Liver (tissue), 3 donors: Measurements from ENCODE around the gene BAHD1.

Experiments
- CTCF ChIP-seq: fragments of 150-350 bp; IDR thresholded peaks from 2 replicates; pipeline ENCODE4 v1.5.1; 2017; ENCODE audit warnings: improper control_type of control experiment, low read depth, low read length; ENCODE audit not compliant: missing input control
- JUND ChIP-seq, 2 donors: IDR thresholded peaks; 2 replicates each; pipeline ENCODE4 v1.6.1; 2016; ENCODE audit warnings: antibody characterized with exemption in 2 of 2
- RAD21 ChIP-seq, 2 donors: IDR thresholded peaks; 2 replicates each; pipeline ENCODE4 v1.6.1; 2016; ENCODE audit warnings: antibody characterized with exemption in 2 of 2, mild to moderate bottlenecking in 2 of 2
- SP1 ChIP-seq: IDR thresholded peaks from 2 replicates; pipeline ENCODE4 v1.6.1; 2018; ENCODE audit warnings: antibody characterized with exemption, mild to moderate bottlenecking
- TAF1 ChIP-seq: conservative IDR thresholded peaks from 2 replicates; pipeline ENCODE4 v1.6.1; 2016; ENCODE audit warnings: antibody characterized with exemption, mild to moderate bottlenecking
- donor health status: healthy.
- donor health status: healthy.

DNA sequence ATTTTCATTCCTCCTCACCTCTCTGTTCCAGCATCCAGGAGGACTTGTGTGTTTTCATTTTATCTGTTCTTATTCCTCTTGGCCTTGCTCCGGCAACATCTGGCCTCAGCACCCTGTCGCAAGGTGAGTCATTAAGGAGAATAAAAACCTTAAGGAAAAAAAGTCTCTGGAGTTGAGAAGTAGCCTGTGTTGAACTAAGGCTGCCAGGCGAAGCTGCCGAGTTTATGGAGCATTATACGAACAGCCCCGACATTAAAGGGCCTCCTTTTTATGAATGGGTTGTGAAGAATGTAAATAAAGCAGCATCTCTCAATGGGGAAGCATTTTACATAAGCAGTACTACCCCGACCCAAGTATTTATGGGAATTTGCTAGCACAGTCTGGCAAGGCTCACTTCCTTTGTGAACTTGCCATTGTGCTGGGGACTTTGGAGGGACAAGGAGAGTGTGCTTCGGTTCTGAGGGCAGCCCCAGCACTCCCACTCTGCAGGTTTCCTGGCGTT lies 4.7 kb downstream of the BAHD1 start:
- TF ChIP-seq CTCF (no peak), SP1 (no peak), JUND (IDR thresholded peaks at IDR 0.05) (no peak), RAD21 (IDR thresholded peaks at IDR 0.05) (no peak), TAF1 (no peak)
